Measurements from ENCODE around the gene EHMT1.
A peak's percentile ranks its signal among the peaks of the same experiment; 100 is the strongest.

Gene EHMT1

DNA sequence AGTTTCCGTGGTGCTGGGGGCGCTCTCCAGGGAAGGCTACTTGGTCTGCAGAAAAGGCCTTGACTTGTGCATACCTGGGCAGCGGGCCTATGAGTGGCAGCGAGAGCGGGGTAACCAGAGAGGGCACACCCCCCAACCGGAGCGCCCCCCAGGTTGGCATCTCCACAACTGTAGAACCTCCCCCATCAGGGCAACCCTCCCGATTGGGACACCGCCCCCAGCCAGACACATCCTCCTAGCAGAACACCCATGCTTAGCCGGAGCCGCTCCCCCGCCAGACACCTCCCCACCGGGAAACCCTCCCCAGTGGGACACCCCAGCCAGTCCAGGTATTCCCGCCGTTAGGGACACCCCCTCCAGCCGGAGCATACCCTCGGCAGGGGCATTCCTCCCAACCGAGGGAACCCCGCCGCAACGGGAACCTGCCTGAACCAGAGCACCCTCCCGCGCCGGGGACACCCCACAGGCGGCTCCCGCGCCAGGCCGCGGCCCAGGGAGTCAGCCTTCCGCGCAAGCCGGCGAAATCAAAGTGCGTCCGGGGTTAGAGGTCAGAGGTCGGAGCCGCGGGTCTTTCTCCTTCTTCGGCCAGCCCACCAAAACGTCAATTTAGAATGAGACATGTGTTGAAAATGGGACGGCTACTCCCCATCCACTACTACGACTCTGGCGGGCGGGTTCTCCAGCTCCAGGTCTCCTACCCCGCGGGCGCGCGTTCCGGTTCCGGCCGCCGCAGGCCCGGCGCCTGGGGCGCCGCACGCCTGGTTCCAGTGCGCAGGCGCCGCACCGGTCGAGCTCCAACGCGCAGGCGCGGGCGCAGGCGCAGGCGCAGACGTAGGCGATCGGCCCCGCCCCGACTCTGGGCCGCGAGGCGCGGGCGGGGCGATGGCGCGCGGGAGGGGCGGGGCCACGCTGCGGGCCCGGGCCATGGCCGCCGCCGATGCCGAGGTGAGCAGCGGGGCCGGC is at the start of gene EHMT1:
Gene EHMT1, plus strand, starts transcription at position 901 of the 963 bp plus-strand sequence. Its CDS starts 24 bp downstream, at position 925.
- peak; percentile 87 to 90 for DNase-seq

- no peak for DNase-seq
Measured at GRCh38 chr9:137569609-137570203, 49.1 kb upstream of the EHMT1 start.

- DNase-seq = no peak
Measured at GRCh38 chr9:137570566-137570965, 48.2 kb upstream of the EHMT1 start.

GRCh38 chr9:137574192-137574591 is 44.6 kb upstream of the EHMT1 start:
- DNase-seq = no peak

- DNase-seq = peak in 1 of 2 donors; percentile 34
Measured at GRCh38 chr9:137575364-137575715, 43.5 kb upstream of the EHMT1 start.

DNA sequence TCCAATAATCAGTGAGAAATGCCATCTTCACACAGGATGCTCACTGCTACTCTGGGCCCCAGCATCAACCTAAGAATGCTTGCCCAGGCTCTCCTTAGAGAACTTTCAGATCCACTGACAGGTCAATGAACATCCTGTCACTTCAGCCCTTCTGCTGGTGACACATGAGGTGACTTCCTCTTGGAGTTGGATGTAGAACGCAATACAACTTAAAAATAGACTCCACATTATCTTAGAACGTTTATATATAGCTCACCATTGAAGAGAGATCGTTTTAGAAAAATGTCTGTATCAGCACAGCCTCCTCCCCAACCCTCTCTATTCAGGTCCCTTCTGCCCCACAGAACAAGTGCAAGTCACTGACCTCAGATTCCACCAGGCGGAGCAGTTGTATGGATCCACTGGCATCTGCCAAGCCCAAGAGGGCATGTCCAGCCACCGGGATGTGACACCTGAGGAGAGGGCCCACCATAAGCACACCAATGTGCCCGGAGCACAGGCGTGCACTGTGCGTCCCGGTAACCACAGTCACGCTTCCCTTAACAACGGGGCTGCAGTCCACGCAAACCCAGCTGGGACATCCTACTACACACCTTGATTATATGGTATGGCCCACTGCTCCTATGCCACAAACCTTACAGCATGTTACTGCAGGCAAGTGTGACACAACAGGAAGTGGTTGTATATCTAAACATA is 42.9 kb upstream of the EHMT1 start:
- DNase-seq = peak in 1 of 2 donors; percentile 6

DNA sequence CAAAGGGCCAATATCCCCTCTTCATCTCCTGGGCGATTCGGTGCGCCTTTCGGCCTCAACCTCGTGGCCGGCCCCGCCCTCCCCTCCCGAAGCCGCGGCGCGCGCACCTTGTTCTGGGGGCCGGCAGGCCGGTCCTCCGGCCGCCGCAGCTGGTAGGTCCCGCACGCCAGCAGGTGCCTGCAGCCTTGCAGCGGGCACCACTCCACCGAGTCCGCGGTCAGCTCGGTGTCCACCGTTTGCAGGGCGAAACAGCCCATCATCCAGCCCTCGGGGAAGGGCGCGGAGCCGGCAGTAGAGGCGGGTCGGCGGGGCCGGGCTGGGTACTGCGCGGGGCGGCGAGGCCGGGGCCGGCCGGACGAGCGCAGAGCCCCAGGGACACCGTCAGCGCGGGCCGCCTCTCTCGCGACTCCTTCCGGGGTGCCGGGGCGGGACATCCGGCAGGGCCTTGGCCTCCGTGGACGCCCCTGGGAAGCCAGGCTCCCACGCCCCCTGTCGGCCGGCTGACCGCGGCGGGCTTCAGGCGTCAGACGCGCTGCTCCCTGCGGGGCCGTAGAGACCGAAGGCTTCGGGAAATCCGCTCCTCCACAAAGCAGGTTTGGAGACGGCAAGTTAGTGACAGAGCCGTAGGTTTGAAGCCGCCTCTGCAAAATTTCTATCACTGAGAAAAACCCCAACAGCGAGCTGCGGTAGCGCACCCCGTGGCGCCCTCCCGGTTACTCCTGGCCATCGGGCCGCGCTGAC is 40.1 kb upstream of the EHMT1 start, which contains the start of gene DPH7:
Gene DPH7, minus strand, starts transcription at position 408 of the 741 bp plus-strand sequence. Its CDS starts 148 bp downstream, at position 260.
- peak; percentile 92 to 93 for DNase-seq

GRCh38 chr9:137579259-137579604 is 39.6 kb upstream of the EHMT1 start:
- no peak for DNase-seq

- DNase-seq = no peak
Measured at GRCh38 chr9:137580209-137580953, 38.4 kb upstream of the EHMT1 start.

DNA sequence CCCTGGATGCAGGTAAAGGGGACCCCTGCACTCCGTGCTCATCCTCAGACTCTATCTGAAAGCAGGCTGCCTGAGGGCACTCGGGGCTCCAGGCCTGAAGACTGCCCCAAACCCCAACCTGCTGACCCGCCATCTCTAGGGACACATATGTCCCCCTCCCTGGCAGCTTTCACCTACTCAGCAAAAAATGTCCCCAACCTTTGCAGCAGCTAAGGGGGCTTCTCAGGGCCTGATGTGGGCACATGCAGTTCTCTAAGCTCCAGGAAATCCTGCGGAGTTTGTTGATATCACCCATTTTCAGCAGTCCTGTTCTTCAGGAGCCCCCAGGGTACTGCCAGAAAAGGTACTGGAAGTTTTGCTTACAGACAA is 37.9 kb upstream of the EHMT1 start:
- no peak for DNase-seq

DNA sequence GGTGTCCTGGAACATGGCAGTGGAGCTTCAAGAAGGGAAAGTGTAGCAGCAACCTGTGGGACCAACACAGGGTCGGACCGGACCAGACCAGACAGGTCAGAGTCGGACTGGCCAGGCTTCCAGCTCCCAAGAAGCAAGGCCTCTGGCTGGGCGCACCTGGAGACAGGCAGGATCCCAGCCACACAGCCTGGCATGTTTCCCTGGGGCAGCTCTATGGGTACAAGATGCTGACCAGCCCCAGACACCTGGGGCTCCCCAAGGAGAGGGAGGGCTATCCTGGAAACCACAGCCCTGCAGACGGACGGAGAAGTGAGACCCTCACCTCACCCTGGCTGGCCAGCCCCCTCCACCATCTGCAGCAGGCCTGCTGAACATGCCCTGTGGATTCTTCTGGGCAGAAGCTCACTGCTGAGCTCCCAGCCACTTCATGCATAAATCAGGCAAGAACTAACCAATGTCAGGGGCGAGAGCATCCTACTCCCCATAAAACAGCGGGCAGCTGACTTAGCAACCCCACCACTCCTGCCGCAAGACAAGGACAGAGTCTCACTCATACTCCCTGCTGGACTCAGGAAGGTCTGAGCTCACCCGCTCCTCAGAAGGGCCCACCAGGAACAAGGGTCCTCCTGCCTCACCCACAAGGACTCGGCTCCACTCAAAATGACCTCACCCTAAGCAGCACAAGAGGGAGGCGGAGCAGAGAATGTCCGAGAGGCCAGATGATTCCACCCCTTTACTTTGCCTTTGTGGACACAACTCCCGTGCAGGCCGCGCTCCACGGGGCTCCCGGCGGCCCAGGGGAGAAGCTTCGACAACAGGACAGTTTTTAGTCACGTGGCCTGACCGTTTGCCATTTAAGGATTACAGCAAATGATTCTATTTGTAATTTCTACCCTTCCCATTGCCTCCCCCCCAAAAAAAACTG is 37.2 kb upstream of the EHMT1 start:
- DNase-seq = no peak

DNA sequence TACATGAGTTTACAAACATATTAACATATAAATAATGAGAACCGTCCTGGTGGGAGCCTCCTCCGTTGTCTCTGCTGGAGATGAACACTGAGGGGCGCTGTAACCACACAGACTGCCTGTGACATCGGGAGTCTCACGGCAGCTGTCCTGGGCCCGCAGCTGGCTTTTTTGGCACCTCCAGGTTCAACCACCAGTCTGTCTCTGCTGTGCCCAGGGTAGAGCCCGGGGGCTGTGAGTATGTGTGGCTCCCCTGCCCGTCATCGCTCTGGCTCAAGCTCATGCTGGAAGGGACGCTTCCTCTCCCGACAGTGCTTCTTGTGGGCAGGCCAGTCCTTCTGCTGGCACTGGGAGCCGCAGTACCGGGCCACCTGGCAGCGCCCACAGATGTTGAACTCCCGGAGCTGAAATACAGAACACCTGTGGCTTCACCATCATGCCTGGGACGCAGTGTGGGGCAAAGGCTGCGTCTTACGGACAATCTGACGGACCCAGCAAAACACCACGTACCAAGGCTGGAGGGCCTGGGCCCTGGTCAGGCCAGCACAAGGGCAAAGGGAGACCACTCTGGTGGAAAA is 36.4 kb upstream of the EHMT1 start:
- DNase-seq = peak in 1 of 2 donors; percentile 24

DNA sequence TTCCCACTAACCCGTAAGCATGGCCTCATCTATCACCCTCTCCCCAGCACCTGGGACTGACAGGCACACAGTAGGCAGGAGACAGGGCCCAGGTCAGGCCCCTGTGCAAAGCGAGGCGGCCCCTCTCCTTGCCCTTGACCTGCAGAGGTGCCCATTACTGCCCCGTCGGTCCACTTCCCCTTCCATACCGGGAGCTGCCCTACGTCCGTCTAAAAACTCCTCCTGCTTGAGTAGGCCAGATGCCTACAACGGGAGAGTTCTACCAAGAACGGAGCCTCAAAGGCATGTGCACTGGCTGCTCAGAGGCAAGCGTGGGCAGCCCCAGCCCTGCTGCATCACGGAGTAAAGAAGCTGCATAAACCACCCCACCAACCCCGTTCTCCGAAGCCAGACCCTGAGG is 35.5 kb upstream of the EHMT1 start:
- no peak for DNase-seq

DNA sequence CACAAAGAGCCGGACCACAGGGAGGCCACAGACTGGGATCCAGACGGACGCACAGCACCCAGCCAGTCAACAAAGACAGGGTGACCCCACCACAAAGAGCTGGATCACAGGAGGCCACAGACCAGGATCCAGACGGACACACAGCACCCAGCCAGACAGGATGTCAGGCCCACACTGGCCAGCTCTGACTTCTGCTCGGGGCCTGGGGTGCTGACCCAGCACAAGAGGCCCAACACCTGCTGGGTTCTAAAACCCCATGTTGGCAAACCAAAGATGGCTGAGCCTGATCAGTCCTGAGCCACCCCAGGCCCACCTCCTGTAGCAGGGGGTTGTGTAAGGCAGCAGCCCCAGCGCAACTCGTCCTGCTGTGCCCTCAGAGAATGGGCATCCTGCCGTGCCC is 34.8 kb upstream of the EHMT1 start:
- DNase-seq = no peak

GRCh38 chr9:137586854-137587253 is 32.0 kb upstream of the EHMT1 start:
- no peak for DNase-seq

GRCh38 chr9:137588311-137588710 is 30.5 kb upstream of the EHMT1 start:
- DNase-seq = no peak

- no peak for DNase-seq
Measured at GRCh38 chr9:137588891-137589290, 29.9 kb upstream of the EHMT1 start.

- no peak for DNase-seq
Measured at GRCh38 chr9:137589441-137590122, 29.2 kb upstream of the EHMT1 start.

- no peak for DNase-seq
Measured at GRCh38 chr9:137590123-137590468, 28.7 kb upstream of the EHMT1 start.
